Muscle of back (tissue), 11 donors: Measurements from ENCODE around the gene DNAJC18. TPM values are rescaled to one million over a fixed set of nuclear protein-coding genes. Genes with fewer than 3 reads are reported as not detected.
"Not testable (repeated sequence)": the region's sequence is repeated elsewhere in the genome, so short reads cannot be mapped to it uniquely, and the experiment has no call there.

ENCODE experiments used
- DNase-seq, 3 donors: peaks; one replicate each; pipeline versions ENCODE4 v3.0.0 to v3.0.0-alpha.2; 2013
- polyA plus RNA-seq, 10 donors: library from polyadenylated mRNA; unstranded; fragments of 120-200 nt; gene quantifications; one replicate each; pipeline ENCODE4 v1.2.1, GENCODE V29; 2013; ENCODE audit not compliant: insufficient read length in 10 of 10

Gene DNAJC18
- polyA plus RNA-seq, 10 donors, result 20.0 to 33.0 (median 25.7) TPM

DNA sequence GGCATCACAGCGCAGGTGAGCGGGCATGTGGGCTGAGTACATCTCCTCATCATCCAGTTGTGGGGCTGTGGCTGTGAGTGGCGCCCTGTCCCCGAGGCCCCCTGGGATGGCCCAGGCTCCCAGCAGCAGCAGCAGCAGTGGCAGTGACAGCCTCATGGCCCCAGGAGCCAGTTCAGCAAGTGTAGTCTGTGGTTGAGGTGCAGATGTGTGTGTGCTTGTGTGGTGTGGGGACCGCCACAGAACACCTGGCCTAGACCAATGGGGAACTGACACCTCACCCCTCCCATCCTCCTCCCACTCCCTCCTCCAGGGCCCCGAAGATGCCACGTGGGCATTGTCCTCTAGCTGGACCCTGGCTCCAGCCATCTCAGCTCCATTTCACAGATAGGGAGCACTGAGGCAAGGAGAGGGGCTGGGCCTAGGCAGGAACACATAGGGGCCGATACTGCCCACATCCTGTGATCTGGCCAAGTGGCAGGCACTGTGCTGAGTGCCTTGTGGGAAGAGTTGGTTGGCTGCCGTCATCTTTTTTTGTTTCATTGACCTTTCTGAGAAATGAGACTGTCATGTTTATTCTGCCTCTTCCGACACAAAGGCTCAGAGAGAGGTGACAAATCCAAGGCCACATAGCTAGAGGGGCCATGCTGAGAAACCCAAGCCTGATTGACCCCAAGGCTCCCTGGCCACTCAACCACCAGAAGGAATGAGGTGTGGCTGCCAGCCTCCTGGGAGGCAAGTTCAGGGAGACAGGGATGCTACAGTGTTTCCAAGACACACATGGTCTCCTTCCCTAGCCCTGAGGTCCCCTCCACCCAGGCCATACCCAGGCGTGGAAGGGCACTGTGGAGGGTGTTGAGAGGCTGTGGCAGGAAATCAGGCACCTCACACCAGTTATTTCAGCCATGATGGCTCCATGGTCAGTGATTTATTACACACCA, 49.4 kb downstream of the DNAJC18 start, which contains the start of gene MZB1:
TSS of gene MZB1 (minus strand) at position 213 of the 938 bp plus-strand sequence. CDS start at position 156, 57 bp downstream.
- DNase-seq, result no peak

DNA sequence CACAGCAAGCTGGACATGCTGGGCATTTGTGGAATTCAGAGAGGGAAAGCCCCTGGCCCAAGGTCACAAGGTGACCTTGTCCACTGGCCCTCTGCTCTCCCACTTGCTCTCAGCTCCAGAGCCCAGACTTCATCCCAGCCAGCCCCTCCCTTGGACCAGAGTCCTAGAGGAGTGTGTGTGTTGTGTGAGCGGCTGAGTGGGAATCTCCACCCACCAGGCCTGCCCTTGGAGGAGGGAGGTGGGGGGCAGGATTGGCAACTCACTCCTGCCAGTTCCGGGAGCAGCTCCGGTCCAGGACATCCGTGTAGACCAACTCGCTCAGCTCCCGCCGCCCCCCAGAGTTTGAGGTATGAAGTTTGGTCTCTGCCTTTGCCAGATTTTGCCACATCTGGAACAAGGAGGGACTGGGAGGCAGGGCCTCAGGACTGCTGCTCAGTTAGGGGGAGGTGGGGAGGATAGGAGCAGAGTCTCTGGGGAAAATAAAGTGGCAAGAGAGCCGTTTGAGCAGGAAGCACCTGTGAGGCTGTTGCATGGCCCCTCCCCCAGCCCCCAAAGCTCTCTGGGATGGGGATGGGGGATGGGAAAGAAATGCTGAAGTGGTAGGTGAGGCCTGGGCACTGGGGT, 51.0 kb downstream of the DNAJC18 start:
- DNase-seq, result peak in 1 of 3 donors; percentile 46

DNA sequence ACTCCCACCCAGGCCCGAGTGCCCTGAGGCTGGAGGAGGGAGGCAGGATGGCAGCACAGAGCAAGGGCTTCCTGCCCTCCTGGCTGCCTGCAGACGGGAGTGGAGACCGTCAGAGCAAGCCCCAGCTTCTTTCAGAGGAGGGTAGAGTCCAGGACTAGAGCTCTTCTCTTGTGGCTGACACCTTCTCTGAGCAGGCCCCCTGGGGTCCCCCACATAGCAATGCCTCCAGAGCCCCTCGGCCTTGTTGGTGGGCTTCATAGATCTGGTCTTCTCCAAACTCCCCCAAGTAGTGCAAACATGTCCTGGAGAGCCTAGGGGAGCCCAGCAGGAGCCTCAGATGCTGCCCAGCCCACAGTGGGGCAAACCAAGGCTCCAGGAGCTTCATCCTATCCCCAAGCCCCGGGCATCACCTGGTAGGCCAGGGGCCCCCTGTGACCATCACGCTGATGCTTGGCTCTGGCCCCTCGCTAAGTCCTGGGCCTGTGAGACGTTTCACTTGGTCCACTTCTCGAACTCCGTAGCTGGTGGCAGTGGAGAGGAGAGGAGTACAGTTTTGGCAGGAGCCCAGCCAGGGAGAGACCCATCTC, 51.6 kb downstream of the DNAJC18 start:
- no peak for DNase-seq

DNA sequence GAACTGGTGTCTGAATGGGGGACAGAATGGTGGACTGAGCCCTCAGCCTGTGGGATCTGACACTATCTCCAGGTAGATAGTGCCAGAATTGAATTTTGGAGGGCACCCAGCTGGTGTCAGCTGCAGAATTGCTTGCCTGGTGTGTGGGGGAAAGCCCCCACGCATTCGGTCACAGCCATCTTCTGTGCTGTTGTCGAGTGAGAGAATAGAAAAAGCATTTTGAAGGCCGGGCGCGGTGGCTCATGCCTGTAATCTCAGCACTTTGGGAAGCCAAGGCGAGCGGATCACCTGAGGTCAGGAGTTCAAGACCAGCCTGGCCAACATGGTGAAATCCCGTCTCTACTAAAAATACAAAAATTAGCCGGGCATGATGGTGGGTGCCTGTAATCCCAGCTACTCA, 52.4 kb downstream of the DNAJC18 start:
- not testable (repeated sequence) for DNase-seq

DNA sequence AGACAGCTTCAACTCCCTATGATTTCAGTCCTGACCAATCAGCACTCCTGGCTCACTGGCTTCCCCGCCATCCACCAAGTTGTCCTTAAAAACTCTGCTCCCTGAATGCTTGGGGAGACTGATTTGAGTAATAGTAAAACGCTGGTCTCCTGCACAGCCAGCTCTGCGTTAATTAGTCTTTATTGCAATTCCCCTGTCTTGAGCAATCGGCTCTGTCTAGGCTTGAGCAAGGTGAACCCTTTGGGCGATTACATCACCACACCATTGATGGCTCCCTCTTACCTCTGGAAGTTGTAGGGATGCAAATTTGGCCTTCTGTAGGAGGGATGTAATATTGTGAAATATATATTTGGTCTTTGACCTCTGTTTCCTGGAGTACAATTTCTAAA, 53.3 kb downstream of the DNAJC18 start:
- DNase-seq, result no peak

GRCh38 chr5:139385061-139386049, 54.0 kb downstream of the DNAJC18 start:
- no peak for DNase-seq

DNA sequence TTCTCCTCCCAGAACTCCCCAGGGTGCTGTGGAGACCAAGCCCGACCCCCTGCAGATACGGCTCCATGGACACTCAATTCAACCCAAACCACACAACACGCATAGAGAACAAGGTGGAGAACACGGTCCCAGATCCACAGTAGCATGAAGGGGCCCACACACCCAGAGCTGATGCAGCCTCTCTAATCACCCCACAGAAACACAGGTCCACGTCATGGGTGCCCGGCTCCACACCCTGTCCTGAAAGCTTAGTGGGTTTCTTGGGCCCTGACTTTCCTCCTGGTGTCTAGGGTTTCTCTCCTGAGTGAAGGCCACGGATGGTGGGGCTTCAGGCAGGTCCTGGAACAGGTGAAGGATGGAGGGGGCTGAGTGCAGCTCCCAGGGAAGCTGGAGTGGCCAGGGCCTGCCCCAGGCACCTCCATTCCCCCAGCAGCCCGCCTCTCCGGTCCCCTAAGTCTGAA, 54.7 kb downstream of the DNAJC18 start:
- no peak for DNase-seq

- DNase-seq, result no peak
Measured at GRCh38 chr5:139383993-139384590, 55.2 kb downstream of the DNAJC18 start.

GRCh38 chr5:139383275-139383992, 55.9 kb downstream of the DNAJC18 start, which contains the start of gene SLC23A1:
TSS of gene SLC23A1 (minus strand) at chr5:139383297. CDS start at chr5:139383253, 44 bp downstream.
- no peak for DNase-seq

DNA sequence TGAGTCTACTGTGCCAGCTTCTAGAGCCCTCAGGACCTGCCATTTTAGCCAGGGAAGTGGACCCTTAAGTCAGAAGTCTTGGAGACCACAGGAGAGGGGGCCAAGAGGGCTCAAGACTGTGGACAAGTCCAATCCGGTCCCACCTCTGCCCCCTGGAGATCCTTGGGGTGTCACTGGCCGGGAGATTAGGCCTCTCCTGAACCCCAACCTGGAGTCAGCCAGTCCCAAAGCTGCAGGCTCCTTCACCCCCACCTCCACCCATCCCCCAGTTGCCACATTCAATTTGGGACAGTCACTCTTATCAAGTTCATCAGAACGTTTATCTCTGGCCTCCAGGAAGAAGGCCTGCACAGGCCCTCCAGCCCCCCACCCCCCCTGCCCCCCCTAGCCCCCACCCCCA, 56.5 kb downstream of the DNAJC18 start:
- DNase-seq, result no peak

DNA sequence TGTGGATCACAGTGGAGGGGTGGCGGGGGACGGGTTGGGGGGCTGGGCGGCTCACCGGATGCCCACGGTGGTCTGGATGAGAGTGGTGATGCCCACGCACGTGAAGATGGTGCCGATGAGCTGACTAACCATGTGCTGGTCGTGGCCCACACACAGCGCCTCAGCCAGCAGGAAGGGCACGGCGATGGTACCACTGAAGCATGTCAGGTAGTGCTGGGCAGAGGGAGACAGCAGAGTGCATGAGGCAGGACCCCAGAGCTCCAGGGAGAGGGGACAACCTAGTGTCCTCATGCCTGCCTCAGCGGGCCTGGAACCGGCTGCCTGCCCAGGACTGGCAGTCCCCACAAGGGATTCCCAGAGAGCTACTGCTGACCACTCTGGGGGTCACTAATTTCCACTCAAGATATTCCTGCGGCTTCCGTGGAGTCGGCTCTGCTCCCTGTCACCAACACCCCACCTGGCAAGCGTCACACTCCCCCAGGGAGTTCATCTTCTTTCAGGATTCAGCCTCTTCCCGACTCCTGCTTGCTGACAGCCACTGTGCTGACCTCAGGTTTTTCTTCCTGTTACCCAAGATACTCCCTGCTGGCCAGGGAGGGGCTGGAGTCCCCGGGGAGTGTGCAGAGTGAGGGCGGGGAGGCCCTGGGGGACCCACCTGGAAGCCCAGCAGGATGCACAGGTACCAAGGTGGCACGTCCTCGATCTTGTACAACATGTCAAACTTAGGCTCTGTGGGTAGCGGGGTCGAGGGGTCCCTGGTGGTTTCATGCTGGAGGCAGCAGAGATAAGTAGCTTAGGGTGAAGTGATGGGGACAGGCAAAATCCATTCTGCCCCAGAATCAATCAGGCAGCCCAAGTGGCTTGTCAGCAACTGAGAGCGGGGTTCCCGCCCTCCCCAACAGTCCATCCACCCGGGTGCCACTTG, 57.2 kb downstream of the DNAJC18 start:
- no peak for DNase-seq

GRCh38 chr5:139379626-139380449, 59.5 kb downstream of the DNAJC18 start:
- DNase-seq, result no peak

- DNase-seq, result no peak
Measured at GRCh38 chr5:139378941-139379361, 60.4 kb downstream of the DNAJC18 start.

- no peak for DNase-seq
Measured at GRCh38 chr5:139378101-139378825, 61.1 kb downstream of the DNAJC18 start.

DNA sequence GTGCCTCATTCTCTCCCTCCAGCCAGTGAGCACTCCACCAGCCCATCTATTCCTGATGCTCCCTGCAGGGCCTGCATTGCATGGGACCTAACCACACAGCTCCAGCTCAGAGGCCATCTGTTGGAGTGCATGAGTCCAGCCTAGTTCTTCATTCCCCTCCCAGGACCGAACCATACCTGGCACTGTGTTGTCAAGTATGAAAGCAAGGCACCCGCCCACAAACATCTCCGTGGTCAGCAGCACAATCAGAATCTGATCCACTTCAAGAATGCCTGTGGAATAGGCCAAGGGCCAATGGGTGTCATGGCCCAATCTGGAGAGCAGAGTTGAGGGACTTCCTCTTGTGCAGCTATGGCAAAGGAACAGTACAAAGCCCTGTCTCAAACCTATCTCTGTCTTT, 62.1 kb downstream of the DNAJC18 start:
- DNase-seq, result no peak

DNA sequence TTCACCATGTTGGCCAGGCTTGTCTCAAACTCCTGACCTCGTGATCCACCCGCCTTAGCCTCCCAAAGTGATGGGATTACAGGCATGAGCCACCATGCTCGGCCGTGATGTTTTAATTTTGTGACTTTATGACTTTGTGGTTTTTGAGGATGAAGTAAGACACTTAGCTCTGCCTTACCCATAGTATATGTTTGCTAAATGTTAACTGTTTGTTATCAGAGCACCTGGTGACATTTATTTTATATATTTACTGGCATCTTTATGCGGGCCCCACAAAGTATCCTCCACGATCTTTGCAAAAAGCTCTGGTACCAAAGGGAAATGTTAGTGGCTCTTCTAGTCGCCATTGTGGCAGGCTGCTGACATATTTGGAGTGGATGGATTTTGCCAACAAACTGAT, 63.0 kb downstream of the DNAJC18 start:
- DNase-seq, result no peak

- no peak for DNase-seq
Measured at GRCh38 chr5:139374909-139375308, 64.4 kb downstream of the DNAJC18 start.
